Measurements from ENCODE around the gene SEL1L2.

DNA sequence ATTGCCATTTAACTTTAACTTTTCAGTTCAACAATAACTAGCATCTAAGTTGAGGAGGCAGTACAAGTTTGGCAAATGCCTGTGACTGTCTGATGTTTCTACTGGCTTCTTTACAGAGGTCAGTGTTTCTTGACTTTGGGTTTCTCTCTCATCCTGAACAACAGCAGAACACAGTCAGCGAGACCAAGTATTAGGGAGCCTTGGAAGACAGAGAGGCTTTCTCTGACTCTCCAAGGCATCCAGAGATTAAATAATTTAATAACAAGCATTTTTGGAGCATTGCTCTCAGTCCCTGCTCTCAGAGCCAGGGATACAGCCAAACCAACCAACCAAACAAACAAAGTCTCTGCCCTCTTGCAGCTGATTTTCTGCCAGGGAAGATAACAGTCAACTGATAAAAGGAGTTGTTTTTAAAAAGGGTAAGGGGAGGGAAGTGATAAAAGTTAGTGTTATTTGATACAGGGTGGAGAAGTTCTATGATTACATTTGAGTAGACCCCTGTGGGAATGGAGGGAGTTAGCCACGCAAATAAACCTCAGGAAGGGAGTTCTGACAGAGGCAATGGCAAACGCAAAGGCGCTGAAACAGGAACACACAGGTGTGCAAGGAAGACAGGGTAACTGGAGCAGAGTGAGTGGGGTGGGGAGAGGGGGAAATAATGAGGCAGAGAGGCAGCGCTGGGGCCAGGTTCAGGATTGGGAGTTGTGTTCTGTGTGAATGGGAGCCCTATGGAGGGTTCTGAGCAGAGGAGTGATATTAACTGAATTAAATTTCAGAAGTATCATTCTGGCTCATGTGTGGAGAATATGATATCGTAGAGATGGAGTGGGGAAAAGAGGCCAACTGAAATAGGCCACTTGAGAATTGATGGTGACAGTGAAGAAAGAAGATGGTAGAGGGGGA is 55.2 kb downstream of the SEL1L2 start:
- TF ChIP-seq POLR2A (IDR thresholded peaks at IDR 0.05), result no peak
- TF ChIP-seq, protein P1, sequence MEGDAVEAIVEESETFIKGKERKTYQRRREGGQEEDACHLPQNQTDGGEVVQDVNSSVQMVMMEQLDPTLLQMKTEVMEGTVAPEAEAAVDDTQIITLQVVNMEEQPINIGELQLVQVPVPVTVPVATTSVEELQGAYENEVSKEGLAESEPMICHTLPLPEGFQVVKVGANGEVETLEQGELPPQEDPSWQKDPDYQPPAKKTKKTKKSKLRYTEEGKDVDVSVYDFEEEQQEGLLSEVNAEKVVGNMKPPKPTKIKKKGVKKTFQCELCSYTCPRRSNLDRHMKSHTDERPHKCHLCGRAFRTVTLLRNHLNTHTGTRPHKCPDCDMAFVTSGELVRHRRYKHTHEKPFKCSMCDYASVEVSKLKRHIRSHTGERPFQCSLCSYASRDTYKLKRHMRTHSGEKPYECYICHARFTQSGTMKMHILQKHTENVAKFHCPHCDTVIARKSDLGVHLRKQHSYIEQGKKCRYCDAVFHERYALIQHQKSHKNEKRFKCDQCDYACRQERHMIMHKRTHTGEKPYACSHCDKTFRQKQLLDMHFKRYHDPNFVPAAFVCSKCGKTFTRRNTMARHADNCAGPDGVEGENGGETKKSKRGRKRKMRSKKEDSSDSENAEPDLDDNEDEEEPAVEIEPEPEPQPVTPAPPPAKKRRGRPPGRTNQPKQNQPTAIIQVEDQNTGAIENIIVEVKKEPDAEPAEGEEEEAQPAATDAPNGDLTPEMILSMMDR (IDR thresholded peaks at IDR 0.05), result no peak

All from Peyer's patch (tissue), 4 donors.